Effector memory CD4-positive, alpha-beta T cell (primary cell): Measurements from ENCODE around the gene ATXN10.

Experiments
- DNase-seq, 3 donors: peaks; one replicate each; pipeline ENCODE4 v3.0.0-alpha.2; 2020
- H3K27ac ChIP-seq: 2 replicates; pipeline ENCODE4 v1.7.0; 2013; ENCODE audit warnings: mild to moderate bottlenecking, low read length, moderate library complexity; ENCODE audit not compliant: insufficient read depth, poor library complexity, severe bottlenecking
- H3K27me3 ChIP-seq: replicated peaks from 2 replicates; pipeline ENCODE4 v1.7.0; 2013; ENCODE audit warnings: mild to moderate bottlenecking, low read length; ENCODE audit not compliant: insufficient read depth, control insufficient read depth, poor library complexity, severe bottlenecking
- H3K36me3 ChIP-seq: 2 replicates; pipeline ENCODE4 v1.7.0; 2013; ENCODE audit warnings: mild to moderate bottlenecking, low read length, moderate library complexity; ENCODE audit not compliant: control insufficient read depth, insufficient read depth
- H3K4me1 ChIP-seq: 2 replicates; pipeline ENCODE4 v1.7.0; 2013; ENCODE audit warnings: low read length, mild to moderate bottlenecking; ENCODE audit not compliant: control insufficient read depth, insufficient read depth, poor library complexity, severe bottlenecking
- H3K4me3 ChIP-seq: 2 replicates; pipeline ENCODE4 v1.7.0; 2013; ENCODE audit warnings: low read length, low read depth, mild to moderate bottlenecking; ENCODE audit not compliant: insufficient read depth, poor library complexity, severe bottlenecking
- H3K9me3 ChIP-seq: 2 replicates; pipeline ENCODE4 v1.7.0; 2013; ENCODE audit warnings: mild to moderate bottlenecking, low read length, moderate library complexity; ENCODE audit not compliant: control insufficient read depth

ATXN10 gene

DNA sequence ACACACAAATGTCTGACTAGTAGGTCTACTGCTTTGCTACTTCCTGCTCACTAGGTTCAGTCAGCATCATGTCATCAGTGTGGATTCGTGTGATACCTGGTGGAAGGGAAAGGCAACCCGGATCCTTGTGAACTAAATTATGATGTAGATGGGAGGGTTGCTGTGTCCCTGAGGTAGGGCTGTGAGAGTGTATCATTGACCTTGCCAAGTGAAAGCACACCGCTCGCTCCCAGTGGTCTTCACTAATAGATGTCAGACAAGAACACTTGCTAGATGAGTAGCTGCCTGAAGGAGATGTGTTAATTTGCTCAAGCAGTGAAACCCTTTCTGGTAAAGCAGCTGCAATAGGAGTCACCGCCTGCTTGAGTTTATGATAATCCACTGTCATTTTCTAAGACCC, 185.9 kb downstream of the ATXN10 start:
- no peaks in the 10 kb centered on the region for H3K9me3 ChIP-seq
- no peaks in the 10 kb centered on the region for H3K4me1 ChIP-seq
- DNase-seq, result no peak
- H3K27ac ChIP-seq, result no peak overlapping the region
- no peaks in the 10 kb centered on the region for H3K36me3 ChIP-seq
- no peaks in the 10 kb centered on the region for H3K27me3 ChIP-seq
- no peak overlapping the region for H3K4me3 ChIP-seq

DNA sequence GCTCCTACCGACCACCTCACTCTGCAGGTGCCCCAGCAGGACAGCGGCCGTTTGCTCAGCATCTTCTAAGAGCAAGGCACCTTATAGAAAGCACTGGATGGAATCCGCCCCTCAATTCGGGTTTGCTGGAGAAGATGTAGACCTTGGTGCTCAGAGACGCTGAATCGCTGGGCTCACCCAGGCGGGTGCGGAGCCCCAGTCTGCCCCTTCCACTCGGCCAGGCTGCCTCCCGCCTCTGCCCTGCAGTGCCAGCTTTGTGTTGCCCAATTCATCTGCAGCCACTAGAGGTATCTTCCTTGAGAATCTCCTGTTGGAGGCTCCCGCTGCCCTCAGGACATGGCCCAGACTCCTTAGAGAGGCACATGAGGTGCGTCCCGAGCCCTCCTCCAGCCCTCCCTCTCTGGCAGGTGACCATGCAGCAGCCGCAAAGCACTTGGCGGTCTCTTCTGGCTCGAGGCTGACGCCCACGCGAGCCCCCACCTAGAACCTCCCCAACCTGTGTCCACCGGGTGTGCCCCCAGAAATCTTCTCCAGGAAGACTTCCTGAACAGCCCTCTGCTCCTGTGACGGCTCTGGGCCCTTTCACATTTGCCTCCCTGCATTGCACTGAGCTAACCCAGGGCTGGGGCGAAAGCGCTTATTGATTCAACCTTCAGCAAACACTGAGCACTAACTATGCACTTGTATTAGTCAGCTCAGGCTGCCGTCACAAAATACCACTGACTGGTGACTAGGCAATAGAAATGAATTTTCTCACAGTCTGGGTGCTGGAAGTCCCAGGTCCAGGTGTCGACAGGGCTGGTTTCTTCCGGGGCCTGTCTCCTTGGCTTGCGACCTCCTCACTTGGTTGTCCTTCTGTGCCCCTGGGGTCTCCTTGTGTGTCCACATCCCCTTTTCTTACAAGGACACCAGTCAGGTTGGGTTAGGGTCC, 187.9 kb downstream of the ATXN10 start:
- Histone ChIP-seq H3K27me3 (no peaks in the 10 kb centered on the region), H3K9me3 (no peaks in the 10 kb centered on the region), H3K4me1 (no peaks in the 10 kb centered on the region), H3K4me3 (no peak overlapping the region), H3K27ac (no peak overlapping the region), H3K36me3 (no peaks in the 10 kb centered on the region)
- DNase-seq, result no peak

GRCh38 chr22:45860201-45860600, 188.6 kb downstream of the ATXN10 start:
- Histone ChIP-seq H3K36me3 (no peaks in the 10 kb centered on the region), H3K27ac (no peak overlapping the region), H3K27me3 (no peaks in the 10 kb centered on the region), H3K9me3 (no peaks in the 10 kb centered on the region), H3K4me3 (no peak overlapping the region), H3K4me1 (no peaks in the 10 kb centered on the region)
- no peak for DNase-seq

DNA sequence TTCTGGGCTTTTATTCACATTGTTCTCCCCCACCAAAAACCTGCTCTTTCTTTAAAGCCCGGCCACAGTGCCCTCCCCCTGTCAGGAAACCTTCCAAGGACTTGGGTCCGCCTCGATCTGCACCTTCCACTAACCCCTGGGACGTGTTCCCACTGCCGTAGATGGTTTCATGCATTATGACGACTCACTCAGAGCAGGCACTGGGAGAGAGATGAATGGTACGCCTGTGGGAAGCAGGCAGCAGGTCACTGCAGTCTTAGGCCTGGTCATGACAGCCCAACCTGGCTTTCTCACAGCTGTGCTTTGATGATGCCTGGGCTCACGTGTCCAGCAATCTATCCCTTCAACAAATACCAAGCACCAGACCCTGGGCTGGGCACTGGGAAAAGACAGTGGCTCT, 189.6 kb downstream of the ATXN10 start:
- Histone ChIP-seq H3K36me3 (no peaks in the 10 kb centered on the region), H3K4me1 (no peaks in the 10 kb centered on the region), H3K9me3 (no peaks in the 10 kb centered on the region), H3K4me3 (no peak overlapping the region), H3K27me3 (no peaks in the 10 kb centered on the region), H3K27ac (no peak overlapping the region)
- no peak for DNase-seq

DNA sequence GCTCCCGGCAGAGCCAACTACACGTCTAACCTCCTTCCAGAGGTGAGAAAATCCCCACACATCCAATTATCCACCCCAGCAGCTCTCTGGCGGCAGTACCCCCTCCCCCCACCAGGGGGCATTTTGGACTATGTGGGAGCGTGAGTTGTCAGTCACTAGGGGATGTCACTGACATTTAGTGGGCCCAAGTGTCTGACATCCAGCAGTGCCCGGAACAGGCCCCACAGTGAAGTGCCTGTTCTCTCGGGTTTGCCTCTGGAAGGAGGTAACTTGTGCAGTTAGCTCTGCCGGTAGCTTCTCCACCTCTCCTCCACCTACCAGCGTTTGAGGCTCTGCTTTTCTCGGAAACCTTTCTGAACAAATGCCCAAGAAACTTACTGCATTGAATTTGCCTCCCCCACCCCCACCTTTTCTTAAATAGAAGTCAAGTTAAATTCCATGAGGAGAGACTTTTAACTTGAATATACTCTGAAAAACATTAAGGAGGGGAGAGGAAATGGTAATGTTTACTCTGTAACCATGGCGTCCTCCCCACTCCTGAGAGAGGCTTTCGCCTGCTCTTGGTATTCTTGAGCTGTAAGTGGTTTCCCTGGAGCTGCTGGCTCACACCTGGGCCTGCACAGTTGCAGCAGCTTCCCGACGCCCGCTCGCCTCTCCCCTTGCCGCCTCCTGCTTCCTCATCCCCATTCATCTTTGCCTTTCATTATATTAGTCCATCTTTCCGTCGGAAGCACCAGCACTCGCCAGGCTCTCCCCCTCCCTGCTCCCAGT, 192.5 kb downstream of the ATXN10 start:
- H3K27me3 ChIP-seq, result peaks cover 11% of the 10 kb centered on the region
- H3K27ac ChIP-seq, result no peak overlapping the region
- no peaks in the 10 kb centered on the region for H3K36me3 ChIP-seq
- no peaks in the 10 kb centered on the region for H3K9me3 ChIP-seq
- H3K4me3 ChIP-seq, result no peak overlapping the region
- no peaks in the 10 kb centered on the region for H3K4me1 ChIP-seq
- peak in 2 of 3 donors; percentile 8 to 43 for DNase-seq

DNA sequence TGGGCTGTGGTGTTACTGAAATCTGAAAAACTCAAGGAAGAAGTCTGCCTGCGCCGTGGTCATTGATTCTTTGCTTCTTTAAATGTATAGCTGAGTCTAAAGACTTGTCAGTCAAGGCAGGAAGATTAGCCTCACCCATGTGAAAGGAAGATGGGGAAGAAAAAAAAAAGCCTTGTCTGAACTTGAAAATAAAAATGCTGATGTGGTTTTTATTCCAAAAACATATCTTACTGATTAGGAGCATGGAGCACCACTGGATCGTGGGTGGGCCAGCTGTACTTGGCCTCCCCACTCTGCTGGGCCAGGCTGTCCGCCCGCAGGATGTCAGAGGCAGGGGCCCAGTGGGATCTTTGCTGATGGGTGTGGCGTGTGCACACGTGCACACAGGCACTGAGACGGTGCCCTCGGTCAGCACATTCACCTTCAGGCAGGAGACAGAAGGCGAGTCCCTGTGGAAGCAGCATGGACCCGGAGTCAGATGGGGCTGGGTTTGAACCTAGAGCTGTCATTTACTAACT, 193.4 kb downstream of the ATXN10 start:
- Histone ChIP-seq H3K4me3 (no peak overlapping the region), H3K4me1 (no peaks in the 10 kb centered on the region), H3K27me3 (peaks cover 11% of the 10 kb centered on the region), H3K27ac (no peak overlapping the region), H3K9me3 (no peaks in the 10 kb centered on the region), H3K36me3 (no peaks in the 10 kb centered on the region)
- no peak for DNase-seq

GRCh38 chr22:45865561-45866125, 194.0 kb downstream of the ATXN10 start:
- Histone ChIP-seq H3K36me3 (no peaks in the 10 kb centered on the region), H3K9me3 (no peaks in the 10 kb centered on the region), H3K4me3 (no peak overlapping the region), H3K27me3 (peaks cover 11% of the 10 kb centered on the region), H3K4me1 (no peaks in the 10 kb centered on the region), H3K27ac (no peak overlapping the region)
- no peak for DNase-seq

DNA sequence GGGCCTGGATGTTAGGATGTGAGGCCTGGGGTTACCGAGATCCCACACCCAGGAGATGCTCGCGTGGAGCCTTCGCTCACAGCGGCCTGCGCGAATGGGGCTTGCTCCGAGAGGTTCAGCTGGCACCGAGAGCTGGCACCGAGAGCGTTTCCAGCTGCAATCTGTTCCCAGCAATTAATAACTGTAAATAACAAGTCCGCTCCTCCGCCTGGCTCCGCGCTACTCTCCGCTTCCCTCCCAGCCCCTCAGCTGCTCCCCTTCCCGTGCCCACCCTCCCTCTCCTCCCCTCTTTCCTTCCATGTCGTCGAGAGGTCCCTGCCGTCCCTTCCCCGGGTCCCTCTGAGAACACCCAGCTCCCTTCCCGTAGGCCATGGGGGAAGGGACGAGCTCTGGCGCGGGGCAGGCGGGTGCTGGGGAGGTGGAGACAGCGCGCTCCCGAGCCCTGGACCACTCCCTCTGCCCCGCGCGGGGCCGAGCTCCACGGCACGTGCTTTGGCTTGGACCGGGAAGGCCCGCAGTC, 194.6 kb downstream of the ATXN10 start:
- no peak overlapping the region for H3K4me3 ChIP-seq

DNA sequence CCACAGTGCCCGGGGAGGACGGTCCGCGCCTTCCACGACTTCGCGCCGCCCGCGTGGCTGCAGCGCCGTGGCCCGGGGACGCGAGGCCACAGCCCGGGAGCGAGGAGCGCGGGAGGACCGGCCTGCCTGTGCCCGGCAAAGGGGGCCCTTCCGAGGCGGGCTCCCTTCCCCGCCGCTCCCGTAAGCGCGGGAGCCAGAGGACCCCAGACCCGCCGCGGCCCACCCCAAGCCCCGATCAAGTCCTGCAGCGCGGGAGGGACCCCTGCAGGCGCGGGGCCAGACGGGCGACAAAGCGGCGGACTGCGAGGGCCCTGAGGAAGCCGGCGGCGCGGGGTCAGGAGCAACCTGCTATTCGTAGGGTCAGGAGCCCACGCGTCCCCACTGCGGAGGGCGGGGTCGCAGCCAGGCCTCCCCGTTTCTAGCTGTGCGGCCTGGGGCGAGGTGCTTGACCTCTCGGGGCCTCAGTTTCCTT, 195.0 kb downstream of the ATXN10 start:
- H3K36me3 ChIP-seq, result no peaks in the 10 kb centered on the region
- no peaks in the 10 kb centered on the region for H3K9me3 ChIP-seq
- H3K27ac ChIP-seq, result no peak overlapping the region
- peaks cover 11% of the 10 kb centered on the region for H3K27me3 ChIP-seq
- no peaks in the 10 kb centered on the region for H3K4me1 ChIP-seq
- no peak overlapping the region for H3K4me3 ChIP-seq
- DNase-seq, result no peak

More for the DNA sequence above, 194.6 kb downstream of the ATXN10 start:
- no peaks in the 10 kb centered on the region for H3K4me1 ChIP-seq
- H3K36me3 ChIP-seq, result no peaks in the 10 kb centered on the region
- H3K27ac ChIP-seq, result no peak overlapping the region
- DNase-seq, result no peak
- peaks cover 11% of the 10 kb centered on the region for H3K27me3 ChIP-seq
- H3K9me3 ChIP-seq, result no peaks in the 10 kb centered on the region
